ENCODE results near the gene TFG. TPM values are rescaled to one million over a fixed set of nuclear protein-coding genes. Genes with fewer than 3 reads are reported as not detected.

Gene TFG
- total RNA-seq, 3 donors from 2014 or later (not counting 1 experiment from before 2014, with no cell fraction given), result 47.6 to 52.8 (median 50.0) TPM

GRCh38 chr3:100720426-100720825 lies 11.1 kb downstream of the TFG start:
- WGBS (ENCODE audit: insufficient coverage), result 95% methylated on average over 3 of the region's 5 CpGs
- H3K9me3 Mint-ChIP-seq, result no peaks in the 10 kb centered on the region
- H3K27me3 Mint-ChIP-seq (ENCODE audit: low read depth in 2 of 2), result no peaks in the 10 kb centered on the region
- H3K4me3 ChIP-seq (ENCODE audit: low read length), result no peak overlapping the region
- no peak overlapping the region for H3K4me3 Mint-ChIP-seq
- H3K36me3 ChIP-seq (ENCODE audit: control insufficient read depth, insufficient read depth, low read length), result peaks cover 34% of the 10 kb centered on the region
- no peak overlapping the region for H3K27ac Mint-ChIP-seq
- no peaks in the 10 kb centered on the region for H3K27me3 ChIP-seq (ENCODE audit: control insufficient read depth, insufficient read depth, low read length)
- H3K36me3 Mint-ChIP-seq, result peaks cover 17% of the 10 kb centered on the region
- no peak for TF ChIP-seq CTCF (IDR thresholded peaks at IDR 0.05)
- DNase-seq (no peak), ATAC-seq (no peak)
- no peaks in the 10 kb centered on the region for H3K9me3 ChIP-seq (ENCODE audit: control insufficient read depth, insufficient read depth, low read length)
- H3K27ac ChIP-seq (ENCODE audit: low read length), result no peak overlapping the region
- intact Hi-C loops (cut with micrococcal nuclease), result no loop called here
- no peaks in the 10 kb centered on the region for H3K4me1 ChIP-seq (ENCODE audit: control insufficient read depth, insufficient read depth, low read length)
- peaks cover 20 to 26% of the 10 kb centered on the region in 2 donors for H3K4me1 Mint-ChIP-seq

DNA sequence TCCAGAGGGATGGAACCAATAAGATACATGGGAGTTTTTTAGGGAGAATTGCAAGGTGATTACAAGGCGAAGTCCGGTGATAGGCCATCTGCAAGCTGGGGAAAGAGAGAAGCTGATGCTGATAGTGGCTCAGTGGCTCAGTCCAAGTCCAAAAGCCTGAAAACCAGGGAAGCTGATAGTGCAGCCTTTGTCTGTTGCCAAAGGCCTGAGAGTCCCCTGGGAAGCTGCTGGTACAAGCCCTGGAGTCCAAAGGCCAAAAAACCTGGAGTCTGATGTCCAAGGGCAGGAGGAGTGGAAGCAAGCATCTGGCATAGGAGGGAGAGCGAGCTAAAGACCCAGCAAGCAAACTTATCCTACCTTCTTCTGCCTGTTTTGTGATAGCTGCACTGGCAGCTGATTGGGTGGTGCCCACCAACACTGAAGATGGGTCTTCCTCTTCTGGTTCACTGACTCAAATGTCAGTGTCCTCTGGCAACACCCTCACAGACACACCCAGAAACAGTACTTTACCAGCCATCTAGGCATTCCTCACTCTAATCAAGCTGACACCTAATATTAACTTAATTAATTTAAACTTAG lies 16.7 kb downstream of the TFG start:
- peaks cover 13% of the 10 kb centered on the region for H3K36me3 Mint-ChIP-seq

DNA sequence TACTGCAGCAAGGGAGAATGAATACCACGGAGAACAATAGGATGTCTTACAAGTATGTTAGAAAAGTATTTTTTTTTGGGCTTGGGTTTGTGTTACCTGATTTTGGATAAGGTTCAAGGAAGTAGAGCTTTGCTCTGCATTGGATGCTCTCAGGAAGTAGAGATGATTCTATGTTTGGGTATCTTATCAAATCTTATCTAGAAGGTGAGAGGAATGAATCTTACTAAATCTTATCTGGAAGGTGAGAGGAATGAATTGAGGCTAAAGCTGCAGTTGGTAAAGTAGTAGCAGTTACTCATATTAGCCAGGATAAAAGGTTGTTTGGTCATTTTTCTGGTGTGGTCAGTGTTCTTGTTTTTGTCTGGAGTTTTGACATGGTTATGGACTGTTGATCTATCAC lies 17.4 kb downstream of the TFG start:
- Histone ChIP-seq H3K27ac (ENCODE audit: low read length) (no peak overlapping the region), H3K9me3 (ENCODE audit: control insufficient read depth, insufficient read depth, low read length) (no peaks in the 10 kb centered on the region), H3K4me3 (ENCODE audit: low read length) (no peak overlapping the region), H3K36me3 (ENCODE audit: control insufficient read depth, insufficient read depth, low read length) (peaks cover 45% of the 10 kb centered on the region), H3K27me3 (ENCODE audit: control insufficient read depth, insufficient read depth, low read length) (no peaks in the 10 kb centered on the region), H3K4me1 (ENCODE audit: control insufficient read depth, insufficient read depth, low read length) (no peaks in the 10 kb centered on the region)
- peak overlapping the region; percentile 3 to 65 for H3K27ac Mint-ChIP-seq
- DNase-seq (no peak), ATAC-seq (no peak)
- H3K4me3 Mint-ChIP-seq, result no peak overlapping the region
- TF ChIP-seq CTCF (IDR thresholded peaks at IDR 0.05), result no peak
- WGBS (ENCODE audit: insufficient coverage), result 100% methylated on average over 1 of the region's 1 CpG
- peaks cover 9% of the 10 kb centered on the region for H3K36me3 Mint-ChIP-seq
- H3K9me3 Mint-ChIP-seq, result no peaks in the 10 kb centered on the region
- no peaks in the 10 kb centered on the region for H3K27me3 Mint-ChIP-seq (ENCODE audit: low read depth in 2 of 2)
- H3K4me1 Mint-ChIP-seq, result peaks cover 11 to 14% of the 10 kb centered on the region in 2 donors
- intact Hi-C loops (cut with micrococcal nuclease), result no loop called here

More for the DNA sequence above, 16.7 kb downstream of the TFG start:
- WGBS (ENCODE audit: insufficient coverage), result over 99% methylated on average over 3 of the region's 3 CpGs
- H3K9me3 Mint-ChIP-seq, result no peaks in the 10 kb centered on the region
- TF ChIP-seq CTCF (IDR thresholded peaks at IDR 0.05), result no peak
- peak overlapping the region in 1 of 2 donors; percentile 65 for H3K27ac Mint-ChIP-seq
- H3K27me3 Mint-ChIP-seq (ENCODE audit: low read depth in 2 of 2), result no peaks in the 10 kb centered on the region
- Histone ChIP-seq H3K27ac (ENCODE audit: low read length) (no peak overlapping the region), H3K27me3 (ENCODE audit: control insufficient read depth, insufficient read depth, low read length) (no peaks in the 10 kb centered on the region), H3K9me3 (ENCODE audit: control insufficient read depth, insufficient read depth, low read length) (no peaks in the 10 kb centered on the region), H3K4me3 (ENCODE audit: low read length) (no peak overlapping the region), H3K36me3 (ENCODE audit: control insufficient read depth, insufficient read depth, low read length) (peaks cover 49% of the 10 kb centered on the region), H3K4me1 (ENCODE audit: control insufficient read depth, insufficient read depth, low read length) (no peaks in the 10 kb centered on the region)
- intact Hi-C loops (cut with micrococcal nuclease), result no loop called here
- H3K4me1 Mint-ChIP-seq, result peaks cover 11 to 14% of the 10 kb centered on the region in 2 donors
- DNase-seq (no peak), ATAC-seq (no peak)
- no peak overlapping the region for H3K4me3 Mint-ChIP-seq

GRCh38 chr3:100730524-100730923 lies 21.2 kb downstream of the TFG start:
- Mint-ChIP-seq H3K4me1 (peaks cover 22 to 28% of the 10 kb centered on the region in 2 donors), H3K9me3 (no peaks in the 10 kb centered on the region), H3K36me3 (peaks cover 6% of the 10 kb centered on the region), H3K27ac (no peak overlapping the region), H3K4me3 (no peak overlapping the region), H3K27me3 (ENCODE audit: low read depth in 2 of 2) (no peaks in the 10 kb centered on the region)
- 89% methylated on average over 3 of the region's 3 CpGs for WGBS (ENCODE audit: insufficient coverage)
- ATAC-seq, result no peak
- DNase-seq, result no peak
- intact Hi-C loops (cut with micrococcal nuclease), result no loop called here
- peaks cover 55% of the 10 kb centered on the region for H3K36me3 ChIP-seq (ENCODE audit: control insufficient read depth, insufficient read depth, low read length)
- H3K9me3 ChIP-seq (ENCODE audit: control insufficient read depth, insufficient read depth, low read length), result no peaks in the 10 kb centered on the region
- no peak overlapping the region for H3K4me3 ChIP-seq (ENCODE audit: low read length)
- H3K4me1 ChIP-seq (ENCODE audit: control insufficient read depth, insufficient read depth, low read length), result no peaks in the 10 kb centered on the region
- H3K27ac ChIP-seq (ENCODE audit: low read length), result no peak overlapping the region
- no peaks in the 10 kb centered on the region for H3K27me3 ChIP-seq (ENCODE audit: control insufficient read depth, insufficient read depth, low read length)
- TF ChIP-seq CTCF (IDR thresholded peaks at IDR 0.05), result no peak
